ENCODE data around the gene ZFHX2.

Gene ZFHX2

DNA sequence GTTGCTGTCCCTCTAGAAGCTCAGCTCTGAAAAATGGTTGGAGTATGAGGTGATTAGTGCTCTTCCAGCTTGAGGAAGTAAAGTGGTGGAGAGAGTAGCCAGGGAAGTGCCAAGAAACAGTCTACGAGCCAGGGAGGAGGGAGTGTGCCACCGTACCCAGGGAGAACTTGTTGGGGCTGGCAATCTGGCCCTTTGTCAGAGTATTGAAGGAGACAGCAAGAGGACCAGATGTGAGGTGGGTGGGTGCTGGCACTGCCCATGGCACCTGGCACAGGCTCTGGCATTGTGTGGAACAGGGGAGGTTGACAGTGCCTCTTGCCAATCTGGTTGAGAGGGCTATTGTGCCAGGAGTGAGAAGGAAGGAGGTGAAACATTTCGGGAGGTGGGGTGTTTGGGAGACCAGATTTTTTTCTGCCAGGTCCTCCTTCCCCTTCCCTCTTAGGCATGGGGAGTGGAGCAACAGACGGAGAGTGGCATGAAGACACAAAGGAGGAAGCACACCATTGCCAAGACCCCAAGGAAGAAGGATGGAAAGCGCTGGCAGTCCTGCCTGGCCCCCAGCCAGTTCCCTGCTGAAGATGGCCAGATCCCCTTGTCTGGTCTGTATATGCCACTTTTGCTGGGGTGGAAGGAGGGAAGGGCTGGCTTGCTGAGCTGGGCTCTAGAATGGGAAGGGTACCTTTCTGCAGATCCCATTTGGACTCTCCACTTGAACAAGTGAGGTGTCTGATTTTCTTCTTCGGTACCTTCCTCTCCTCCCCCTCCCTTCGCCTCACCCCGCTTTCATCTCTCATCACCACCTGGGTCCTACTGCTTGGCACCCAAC, 37.5 kb downstream of the ZFHX2 start:
- no peak for DNase-seq

DNA sequence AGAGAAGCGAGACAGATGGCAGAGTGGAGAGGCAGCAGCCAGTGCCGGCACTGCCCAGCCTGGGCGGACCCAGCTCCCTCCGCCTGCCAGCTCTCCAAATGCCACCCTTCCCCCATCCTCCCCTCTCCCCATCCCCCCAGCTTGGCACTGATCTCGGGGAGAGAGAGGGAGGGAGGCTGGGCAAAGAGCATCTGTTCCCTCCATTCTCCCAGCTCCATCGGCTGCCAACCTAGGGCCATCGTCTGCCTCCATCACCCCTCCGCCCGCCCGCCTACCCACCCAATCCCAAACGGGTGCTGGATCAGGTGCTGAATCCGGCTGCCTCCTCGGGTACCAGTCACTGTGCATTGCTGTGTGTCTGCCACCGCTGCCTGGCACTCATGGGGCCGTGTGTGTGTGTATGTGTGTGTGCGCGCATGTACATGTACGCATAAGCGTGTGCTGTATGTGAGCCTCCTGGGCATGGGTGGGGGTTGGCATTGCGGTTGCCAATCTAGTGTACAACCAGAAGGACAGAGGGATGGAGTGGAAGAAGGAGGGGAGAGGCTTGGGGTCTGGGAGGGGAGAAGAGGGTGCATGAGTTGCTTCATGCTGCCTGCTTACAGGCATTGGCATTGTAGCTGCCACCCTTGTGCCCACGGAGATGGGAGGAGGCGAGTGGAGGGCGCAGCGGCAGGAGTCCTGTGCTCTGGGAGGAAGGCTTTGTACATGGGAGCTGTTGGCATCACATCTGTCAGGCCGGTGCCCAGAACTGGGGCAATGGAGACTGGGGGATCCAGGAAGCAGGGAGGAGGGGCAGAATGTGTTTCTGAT, 38.4 kb downstream of the ZFHX2 start:
- no peak for DNase-seq

- DNase-seq: peak in 1 of 2 experiments; percentile 3
These were observed 39.4 kb downstream of the ZFHX2 start for GRCh38 chr14:23512156-23512555.

- DNase-seq: no peak
These were observed 57.3 kb downstream of the ZFHX2 start for GRCh38 chr14:23494223-23494622.

DNA sequence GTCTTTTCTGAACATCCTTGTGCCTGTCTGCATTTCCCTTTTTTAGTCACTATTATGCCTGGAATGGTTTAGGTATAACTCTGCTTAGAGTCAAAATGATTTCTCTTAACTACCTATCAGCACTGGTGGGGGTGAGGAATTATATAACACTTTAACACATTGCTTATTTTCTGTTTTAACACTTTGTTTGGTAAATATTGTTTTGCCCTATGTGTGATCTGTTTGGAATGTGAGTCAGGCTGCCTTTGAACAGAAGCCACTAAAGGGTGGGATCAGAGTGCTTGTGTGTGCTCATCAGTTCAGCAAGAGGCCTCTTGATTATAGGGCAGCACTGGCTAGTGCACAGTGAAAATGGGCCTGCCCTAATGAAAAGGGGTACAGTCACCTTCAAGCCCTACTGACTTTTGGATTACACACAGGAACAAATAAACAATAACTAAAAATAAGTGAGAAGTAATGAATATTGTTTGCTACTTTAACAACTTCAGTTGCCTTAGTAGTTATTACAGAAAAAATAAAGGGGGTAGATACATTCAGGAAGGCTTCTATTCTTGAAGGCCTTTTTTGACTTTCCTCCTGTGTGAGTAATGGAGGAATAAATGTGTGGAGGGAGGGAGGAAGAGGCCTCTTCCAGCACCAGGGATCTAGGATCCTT, 58.8 kb downstream of the ZFHX2 start:
- DNase-seq: no peak

DNA sequence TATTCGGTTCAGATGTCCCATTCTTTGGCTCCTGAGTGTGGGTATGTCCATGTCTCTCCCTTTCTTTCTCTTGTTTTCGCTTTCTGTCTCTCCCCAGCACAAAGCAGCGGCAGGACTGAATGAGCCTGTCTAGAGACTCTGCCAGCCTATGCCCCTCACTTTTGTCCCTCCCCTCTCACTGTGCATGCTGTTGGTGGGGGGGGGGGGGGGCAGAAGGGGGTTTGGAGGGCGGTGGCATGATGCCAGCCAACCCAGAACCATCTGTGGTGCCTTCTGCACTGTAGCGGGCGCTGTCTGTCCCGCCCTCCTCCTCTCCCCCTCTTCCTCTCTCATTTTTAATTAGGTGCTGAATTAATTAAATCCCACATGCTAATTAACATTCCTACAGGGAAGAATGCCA, 64.3 kb downstream of the ZFHX2 start:
- no peak for DNase-seq

GRCh38 chr14:23486036-23486435, 65.5 kb downstream of the ZFHX2 start:
- no peak for DNase-seq

DNA sequence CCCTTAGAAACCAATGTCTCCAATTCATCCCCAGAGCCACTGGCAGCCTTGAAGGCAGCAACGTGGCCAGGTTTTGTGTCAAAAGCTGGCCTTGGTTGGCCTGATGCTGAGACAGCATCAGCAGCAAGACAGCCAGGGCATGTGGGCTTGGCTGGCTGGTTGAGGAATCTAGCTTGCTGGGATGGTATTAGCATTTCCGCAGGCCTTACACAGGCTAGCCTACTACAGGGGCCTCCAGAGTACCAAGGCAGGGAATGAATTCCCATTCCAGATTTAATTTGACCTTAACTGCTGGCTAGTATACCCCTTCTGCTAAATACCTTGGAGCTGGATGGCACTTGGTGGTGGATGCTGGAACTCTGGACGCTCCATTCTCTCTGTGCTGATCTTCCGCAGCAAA, 66.2 kb downstream of the ZFHX2 start:
- no peak for DNase-seq

GRCh38 chr14:23483236-23483854, 68.2 kb downstream of the ZFHX2 start:
- peak in 1 of 2 experiments; percentile 8 for DNase-seq

GRCh38 chr14:23482823-23483148, 68.8 kb downstream of the ZFHX2 start:
- DNase-seq: no peak

GRCh38 chr14:23481979-23482822, 69.4 kb downstream of the ZFHX2 start:
- DNase-seq: no peak

GRCh38 chr14:23481362-23481970, 70.1 kb downstream of the ZFHX2 start:
- no peak for DNase-seq

DNA sequence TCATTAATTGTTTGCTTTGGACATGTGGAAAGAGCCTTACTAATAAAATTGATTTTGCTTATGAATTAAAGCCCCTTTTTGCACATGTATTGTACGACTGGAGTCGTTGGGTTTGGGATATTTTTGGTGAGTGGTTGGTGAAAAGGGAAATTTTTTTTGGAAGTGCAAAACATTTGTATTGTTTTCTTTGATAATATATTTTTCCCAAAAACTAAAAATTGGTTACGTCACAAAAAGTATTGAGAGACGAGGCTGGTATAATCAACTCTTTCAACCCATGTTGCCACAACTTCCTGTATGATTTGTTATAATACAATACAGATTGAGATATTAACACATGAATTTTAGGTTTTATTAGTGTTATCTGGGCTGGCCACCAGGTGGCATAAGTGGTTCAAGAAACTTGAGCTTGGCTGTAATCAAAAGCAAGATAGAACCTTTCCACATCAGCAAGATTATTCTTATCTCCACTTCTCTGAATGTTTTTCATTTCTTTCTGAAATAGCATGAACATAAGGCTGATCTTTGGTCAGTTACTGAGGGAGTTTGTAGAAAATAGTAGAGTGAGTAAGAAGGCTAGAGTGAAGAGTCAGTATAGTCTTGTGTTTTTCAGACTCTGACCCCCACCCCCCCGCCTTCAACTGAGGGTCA, 73.3 kb downstream of the ZFHX2 start:
- peak; percentile 53 to 67 for DNase-seq

DNA sequence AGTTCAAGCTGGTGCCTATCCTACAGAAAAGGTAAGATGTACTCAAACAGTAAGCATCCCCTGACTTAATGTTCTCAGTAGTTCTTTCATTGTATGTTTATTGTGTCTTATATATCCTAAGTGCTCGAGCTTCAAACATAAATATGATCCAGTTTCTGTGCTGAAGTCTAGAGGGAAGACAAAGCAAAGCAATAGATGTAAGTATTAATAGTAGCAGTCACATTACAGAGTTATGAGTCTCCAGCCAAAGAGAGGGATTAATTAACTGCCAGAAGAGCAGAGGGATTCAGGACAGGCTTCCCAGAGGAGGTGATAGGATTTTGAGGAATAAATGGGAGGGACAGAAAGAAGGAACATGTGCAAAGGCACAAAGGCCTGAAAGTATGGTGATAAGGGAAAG, 80.6 kb downstream of the ZFHX2 start:
- DNase-seq: no peak

Measured in activated CD4-positive, alpha-beta T cell treated with anti-CD3 and anti-CD28 coated beads, Interleukin-2, amount 50 U/mL, for 48 hours (primary cell).